Spinal cord (tissue), 10 donors: ENCODE measurements around the gene PRG2. TPM values are rescaled to one million over a fixed set of nuclear protein-coding genes. Genes with fewer than 3 reads are reported as not detected.

Experiments used
- DNase-seq, 6 donors: peaks; one replicate each; pipeline versions ENCODE4 v3.0.0 to v3.0.0-alpha.2; 2013 to 2015; ENCODE audit warnings: low spot score in 6 of 6, low read depth in 4 of 6
- H3K27ac ChIP-seq: one replicate; pipeline ENCODE4 v1.5.1; 2013; ENCODE audit warnings: low read depth, low read length, control low read depth
- H3K27me3 ChIP-seq: one replicate; pipeline ENCODE4 v1.6.1; 2013; ENCODE audit warnings: low read length; ENCODE audit not compliant: control insufficient read depth, insufficient read depth
- H3K36me3 ChIP-seq: one replicate; pipeline ENCODE4 v1.6.1; 2013; ENCODE audit warnings: low read length; ENCODE audit not compliant: control insufficient read depth, insufficient read depth
- H3K4me1 ChIP-seq: one replicate; pipeline ENCODE4 v1.6.1; 2013; ENCODE audit warnings: low read length; ENCODE audit not compliant: control insufficient read depth, insufficient read depth
- H3K4me3 ChIP-seq: one replicate; pipeline ENCODE4 v1.5.1; 2013; ENCODE audit warnings: low read depth, low read length, control low read depth
- H3K9me3 ChIP-seq: one replicate; pipeline ENCODE4 v1.6.1; 2013; ENCODE audit warnings: low read length; ENCODE audit not compliant: control insufficient read depth, insufficient read depth
- WGBS: methylation state at CpG from one replicate; pipeline ENCODE4 v1.1.5; 2013; ENCODE audit warnings: missing lambda C conversion rate; ENCODE audit not compliant: insufficient coverage; 5-methylcytosine and 5-hydroxymethylcytosine counted together
- polyA plus RNA-seq, 2 donors: library from polyadenylated mRNA; unstranded; fragments of 120-200 nt; gene quantifications; one replicate each; pipeline ENCODE4 v1.2.1, GENCODE V29; 2013; ENCODE audit not compliant: insufficient read length in 2 of 2
- total RNA-seq, 2 donors: library from RNA; depleted of rRNA in 1 of 2; stranded (reverse); fragments of 120-200 nt in 1 of 2; fragments of >200 nt in 1 of 2; gene quantifications; one replicate each; pipeline versions ENCODE4 v1.2.3 to v1.2.4, GENCODE V29; 2013 to 2014
- donor health status: healthy.

PRG2 gene
- total and polyA plus RNA-seq, 4 donors = 0.22 to 6.4 (median 1.4) TPM

DNA sequence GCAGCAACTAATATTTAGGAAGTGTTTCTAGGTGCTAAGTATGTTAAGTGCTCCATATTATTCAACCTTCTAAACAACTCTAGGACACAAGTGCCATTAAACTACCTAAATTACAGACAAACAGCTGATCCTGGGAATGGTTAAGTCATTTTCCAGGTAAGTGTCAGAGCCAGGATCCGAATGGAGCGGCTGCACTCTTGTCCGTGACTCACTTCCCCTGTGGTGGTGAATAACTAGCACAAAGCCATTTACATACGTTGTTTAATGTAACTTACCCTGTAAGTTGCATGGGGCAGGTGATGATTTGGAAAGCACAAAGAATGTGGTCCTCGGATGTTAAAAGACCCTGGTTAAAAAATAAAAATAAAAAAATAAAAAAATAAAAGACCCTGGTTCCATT, 8.8 kb upstream of the PRG2 start:
- no CpG with 5 or more reads among the region's 5 CpGs for WGBS
- H3K36me3 ChIP-seq = no peaks in the 10 kb centered on the region
- no peaks in the 10 kb centered on the region for H3K9me3 ChIP-seq
- H3K27me3 ChIP-seq = peaks cover 2% of the 10 kb centered on the region
- H3K4me3 ChIP-seq = no peak overlapping the region
- DNase-seq = no peak
- H3K27ac ChIP-seq = no peak overlapping the region
- no peaks in the 10 kb centered on the region for H3K4me1 ChIP-seq

DNA sequence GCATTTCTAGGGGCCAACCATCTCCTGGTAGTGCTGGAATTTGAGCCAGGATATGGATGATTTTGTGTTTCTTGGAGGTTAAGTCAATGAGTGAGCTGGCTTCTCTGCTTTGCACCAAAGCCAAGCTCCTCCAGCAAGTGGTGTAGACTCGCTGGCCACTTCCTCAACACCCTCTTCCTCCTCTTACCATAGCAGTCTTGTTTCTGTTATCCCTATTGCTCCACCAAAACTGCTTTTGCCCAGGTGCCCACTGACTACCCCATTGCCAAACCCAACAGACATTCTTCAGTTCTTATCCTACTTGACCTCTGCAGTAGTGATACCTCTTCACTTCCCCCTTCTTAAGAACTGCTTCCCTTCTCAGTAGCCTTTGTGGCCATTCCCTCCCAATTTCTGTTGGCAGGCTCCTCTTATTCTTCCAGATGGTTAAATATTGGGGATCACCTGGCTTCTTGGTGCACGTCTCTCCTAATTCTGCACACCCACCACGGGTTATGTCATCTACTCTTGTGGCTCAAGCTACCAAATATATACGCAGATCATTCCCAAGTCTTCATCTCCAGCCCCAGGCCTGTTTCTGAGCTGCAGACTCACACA, 7.0 kb upstream of the PRG2 start:
- H3K36me3 ChIP-seq = no peaks in the 10 kb centered on the region
- H3K4me3 ChIP-seq = no peak overlapping the region
- no peaks in the 10 kb centered on the region for H3K9me3 ChIP-seq
- no peak overlapping the region for H3K27ac ChIP-seq
- WGBS = 93% methylated on average over 3 of the region's 4 CpGs
- no peak for DNase-seq
- H3K4me1 ChIP-seq = no peaks in the 10 kb centered on the region
- peaks cover 2% of the 10 kb centered on the region for H3K27me3 ChIP-seq

- Histone ChIP-seq H3K27me3 (peaks cover 2% of the 10 kb centered on the region), H3K36me3 (no peaks in the 10 kb centered on the region), H3K4me1 (no peaks in the 10 kb centered on the region), H3K27ac (no peak overlapping the region), H3K4me3 (no peak overlapping the region), H3K9me3 (no peaks in the 10 kb centered on the region)
- no peak for DNase-seq
- no CpG with 5 or more reads among the region's 2 CpGs for WGBS
Observed at GRCh38 chr11:57396744-57397143, 6.3 kb upstream of the PRG2 start.

DNA sequence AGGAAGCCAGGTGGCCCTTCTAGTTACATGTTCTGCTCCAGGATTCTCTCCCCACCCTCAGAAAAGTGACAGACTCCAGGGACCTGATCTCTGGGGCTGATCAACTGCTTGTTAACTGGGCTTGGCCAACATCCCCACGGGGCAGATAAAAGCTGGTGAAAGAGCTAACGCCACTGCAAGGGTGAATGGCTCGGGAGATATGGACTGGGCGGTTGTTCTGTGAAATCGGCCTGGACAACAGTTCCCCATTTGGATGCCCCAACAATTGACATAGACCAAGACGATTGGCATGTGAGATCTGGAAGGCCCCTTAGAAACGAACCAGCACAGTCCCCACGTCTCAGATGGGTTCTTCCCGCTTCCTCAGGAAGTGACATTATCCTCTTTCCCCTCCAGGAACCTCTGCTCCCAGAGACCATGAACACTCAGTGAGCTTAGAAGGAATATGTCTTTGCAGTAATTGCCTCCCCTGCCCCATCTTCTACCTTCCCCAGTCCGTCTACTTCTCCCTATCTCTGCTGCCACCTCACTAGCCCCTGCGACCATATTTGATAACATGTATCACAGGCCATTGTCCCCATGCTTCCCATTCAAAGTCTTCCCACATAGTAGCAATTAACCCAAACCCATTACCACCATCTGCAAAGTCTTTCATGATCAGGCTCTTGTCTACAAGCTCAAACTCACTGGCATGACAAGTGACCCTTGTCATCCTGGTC, 5.6 kb upstream of the PRG2 start:
- WGBS = 93% methylated on average over 9 of the region's 11 CpGs

DNA sequence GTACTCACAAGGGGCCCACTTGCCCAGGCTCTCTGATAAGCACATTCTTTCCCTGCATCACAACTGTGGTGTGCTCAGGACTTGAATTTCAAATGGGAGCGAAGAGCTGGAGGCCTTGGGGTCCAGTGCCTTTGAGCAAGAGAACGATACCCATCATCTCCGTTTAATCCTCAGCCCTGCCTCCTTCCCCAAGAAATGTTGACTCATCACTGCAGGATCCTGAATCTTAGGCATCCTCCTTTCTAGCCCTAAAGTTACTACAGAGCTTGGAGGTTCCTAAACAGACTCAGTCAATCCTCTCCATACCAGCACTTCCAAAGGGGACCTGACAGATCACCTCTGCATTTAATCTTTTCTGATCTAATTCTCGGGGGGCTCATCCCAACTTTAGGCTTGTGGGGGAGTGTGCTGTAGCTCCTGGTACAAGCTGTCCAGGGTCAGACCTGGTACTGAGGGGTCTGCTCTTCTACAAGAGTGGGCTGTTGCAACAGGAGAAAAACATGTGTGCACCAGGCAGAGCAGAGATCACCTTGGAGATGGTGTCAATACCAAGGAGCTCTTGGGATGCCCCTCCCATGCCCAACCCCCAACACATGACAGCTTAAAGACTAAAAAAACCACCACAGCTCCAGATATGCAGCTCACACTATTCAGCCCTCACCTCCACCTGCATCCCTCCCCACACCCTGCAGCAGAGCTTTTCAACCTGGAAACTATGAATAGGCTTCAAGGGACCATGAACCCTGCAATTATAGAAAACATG, 3.9 kb upstream of the PRG2 start:
- Histone ChIP-seq H3K27me3 (peaks cover 2% of the 10 kb centered on the region), H3K36me3 (no peaks in the 10 kb centered on the region), H3K4me3 (no peak overlapping the region), H3K9me3 (no peaks in the 10 kb centered on the region), H3K4me1 (no peaks in the 10 kb centered on the region), H3K27ac (no peak overlapping the region)
- DNase-seq = no peak
- 60% methylated on average over 3 of the region's 4 CpGs for WGBS

More for the DNA sequence above, 5.6 kb upstream of the PRG2 start:
- H3K4me1 ChIP-seq = no peaks in the 10 kb centered on the region
- no peak for DNase-seq
- no peak overlapping the region for H3K27ac ChIP-seq
- no peaks in the 10 kb centered on the region for H3K36me3 ChIP-seq
- no peak overlapping the region for H3K4me3 ChIP-seq
- no peaks in the 10 kb centered on the region for H3K9me3 ChIP-seq
- peaks cover 2% of the 10 kb centered on the region for H3K27me3 ChIP-seq

GRCh38 chr11:57392763-57393105, 2.3 kb upstream of the PRG2 start:
- no peak overlapping the region for H3K4me3 ChIP-seq
- H3K9me3 ChIP-seq = no peaks in the 10 kb centered on the region
- 89% methylated on average over 3 of the region's 4 CpGs for WGBS
- peaks cover 2% of the 10 kb centered on the region for H3K27me3 ChIP-seq
- DNase-seq = no peak
- no peak overlapping the region for H3K27ac ChIP-seq
- peaks cover under 1% of the 10 kb centered on the region for H3K4me1 ChIP-seq
- no peaks in the 10 kb centered on the region for H3K36me3 ChIP-seq

DNA sequence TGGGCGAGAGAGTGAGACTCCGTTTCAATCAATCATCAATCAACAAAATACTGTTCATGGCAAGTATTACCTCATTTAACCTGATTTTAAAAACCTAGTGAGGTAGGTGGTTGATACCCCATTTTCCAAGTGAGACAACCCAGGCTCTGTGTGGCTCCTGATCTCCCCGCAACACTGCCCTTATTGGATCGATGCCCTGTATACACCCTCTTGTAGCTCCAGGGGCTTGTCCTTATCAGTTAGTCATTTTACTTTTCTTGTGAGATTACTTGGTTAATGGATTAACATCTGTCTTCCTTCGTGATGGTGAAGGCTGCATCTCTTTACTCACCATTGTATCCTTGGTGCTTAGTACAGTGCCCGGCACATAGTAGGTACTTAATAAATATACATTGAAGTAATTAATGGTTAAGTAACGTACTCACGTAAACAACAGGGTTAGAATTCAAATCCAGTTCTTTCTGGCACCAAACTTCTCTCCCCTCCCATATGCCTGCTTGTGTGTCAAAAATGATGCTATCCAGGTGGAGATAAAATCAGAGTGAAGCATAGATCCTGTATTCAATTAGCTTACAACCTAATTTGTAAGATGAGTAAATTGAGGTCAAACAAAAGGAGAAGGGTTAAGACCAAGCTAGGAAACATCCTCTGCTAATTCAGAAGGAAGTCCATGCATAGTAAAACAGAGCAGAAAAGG, 1.8 kb upstream of the PRG2 start:
- no peaks in the 10 kb centered on the region for H3K27me3 ChIP-seq
- no peak overlapping the region for H3K27ac ChIP-seq
- H3K36me3 ChIP-seq = no peaks in the 10 kb centered on the region
- H3K4me1 ChIP-seq = peaks cover 5% of the 10 kb centered on the region
- no peak for DNase-seq
- no peak overlapping the region for H3K4me3 ChIP-seq
- WGBS = 100% methylated on average over 1 of the region's 8 CpGs
- H3K9me3 ChIP-seq = no peaks in the 10 kb centered on the region

DNA sequence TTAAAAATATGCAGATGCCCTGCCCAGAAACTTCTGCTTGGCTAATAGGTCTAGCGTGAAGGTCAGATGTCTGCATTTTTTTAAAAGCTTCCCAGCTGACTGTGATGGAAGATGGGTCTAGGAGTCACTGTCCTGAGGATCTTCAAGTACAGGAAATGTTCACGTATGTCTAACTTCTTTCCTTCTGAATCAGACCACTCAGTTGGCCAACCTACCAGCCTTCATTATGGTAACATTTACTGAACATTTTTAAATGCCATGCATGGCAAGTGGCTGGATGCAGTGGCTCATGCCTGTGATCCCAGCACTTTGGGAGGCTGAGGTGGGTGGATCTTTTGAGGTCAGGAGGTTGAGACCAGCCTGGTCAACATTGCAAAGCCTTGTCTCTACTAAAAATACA, 1.1 kb upstream of the PRG2 start:
- no peaks in the 10 kb centered on the region for H3K27me3 ChIP-seq
- no peaks in the 10 kb centered on the region for H3K9me3 ChIP-seq
- no peaks in the 10 kb centered on the region for H3K36me3 ChIP-seq
- 80% methylated on average over 1 of the region's 2 CpGs for WGBS
- no peak overlapping the region for H3K4me3 ChIP-seq
- peaks cover 6% of the 10 kb centered on the region for H3K4me1 ChIP-seq
- no peak overlapping the region for H3K27ac ChIP-seq
- DNase-seq = no peak

DNA sequence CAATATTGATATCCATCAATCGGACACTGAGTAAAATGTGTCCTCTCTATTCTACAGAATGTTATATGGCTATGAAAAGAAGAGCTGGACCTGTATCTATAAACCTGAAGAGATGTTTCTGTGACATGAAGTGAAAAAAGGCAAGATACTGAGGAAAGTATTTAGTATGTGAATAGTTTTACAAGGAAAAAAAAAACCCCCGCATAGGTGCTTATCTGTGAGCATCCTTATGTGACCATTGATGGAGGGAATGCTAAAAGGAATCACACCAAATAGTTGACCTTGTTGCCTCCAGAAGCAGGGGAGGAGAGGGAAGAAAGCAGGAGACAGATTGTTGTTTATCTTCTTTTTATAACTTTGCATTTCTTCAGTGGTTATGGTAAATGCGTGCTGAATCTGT, 661 bp upstream of the PRG2 start:
- no peaks in the 10 kb centered on the region for H3K36me3 ChIP-seq
- 100% methylated on average over 1 of the region's 3 CpGs for WGBS
- no peaks in the 10 kb centered on the region for H3K27me3 ChIP-seq
- H3K4me3 ChIP-seq = no peak overlapping the region
- peaks cover 6% of the 10 kb centered on the region for H3K4me1 ChIP-seq
- no peak for DNase-seq
- H3K9me3 ChIP-seq = no peaks in the 10 kb centered on the region
- no peak overlapping the region for H3K27ac ChIP-seq
